Measurements from ENCODE around the gene ZPBP.

ZPBP gene

GRCh38 chr7:50037086-50037485 is 56.0 kb downstream of the ZPBP start:
- no peak for DNase-seq

- DNase-seq, result no peak
Observed at GRCh38 chr7:50022991-50023390, 70.1 kb downstream of the ZPBP start.

- DNase-seq, result no peak
Observed at GRCh38 chr7:50022451-50022850, 70.6 kb downstream of the ZPBP start.

GRCh38 chr7:49995681-49996080 is 97.4 kb downstream of the ZPBP start:
- no peak for DNase-seq

GRCh38 chr7:49986191-49986590 is 106.9 kb downstream of the ZPBP start:
- no peak for DNase-seq

- peak in 1 of 2 experiments; percentile 3 for DNase-seq
Observed at GRCh38 chr7:49980465-49980864, 112.6 kb downstream of the ZPBP start.

- DNase-seq, result no peak
Observed at GRCh38 chr7:49976238-49976637, 116.8 kb downstream of the ZPBP start.

- DNase-seq, result no peak
Observed at GRCh38 chr7:49974035-49974434, 119.0 kb downstream of the ZPBP start.

GRCh38 chr7:49937608-49938007 is 155.4 kb downstream of the ZPBP start:
- no peak for DNase-seq

- no peak for DNase-seq
Observed at GRCh38 chr7:49931627-49932026, 161.4 kb downstream of the ZPBP start.

- no peak for DNase-seq
Observed at GRCh38 chr7:49928787-49929186, 164.3 kb downstream of the ZPBP start.

- no peak for DNase-seq
Observed at GRCh38 chr7:49927631-49928030, 165.4 kb downstream of the ZPBP start.

- no peak for DNase-seq
Observed at GRCh38 chr7:49926720-49927119, 166.3 kb downstream of the ZPBP start.

- DNase-seq, result no peak
Observed at GRCh38 chr7:49911909-49912308, 181.1 kb downstream of the ZPBP start.

- no peak for DNase-seq
Observed at GRCh38 chr7:49894543-49894942, 198.5 kb downstream of the ZPBP start.

GRCh38 chr7:49893131-49893530 is 199.9 kb downstream of the ZPBP start:
- DNase-seq, result no peak

- DNase-seq, result no peak
Observed at GRCh38 chr7:49892481-49892880, 200.6 kb downstream of the ZPBP start.

Measured in NCI-H526 (cell line).